Neuronal stem cell (in vitro differentiated cells): ENCODE results near the gene ACOT9. TPM values are rescaled to one million over a fixed set of nuclear protein-coding genes. Genes with fewer than 3 reads are reported as not detected.

ENCODE experiments used
- small RNA-seq: library from polyadenylated mRNA; stranded (forward); fragments of <200 nt; extraction: miRNeasy Mini kit (QIAGEN cat#:217004); gene quantifications from one replicate; pipeline ENCODE3, GENCODE V24; 2013; ENCODE audit not compliant: insufficient read depth

ACOT9 gene

Small RNAs within 50 kb of the gene (small RNA-seq; reads per million reads assigned to genes)
- not detected for gene RF00019
